Activated naive CD4-positive, alpha-beta T cell treated with anti-CD3 and anti-CD28 coated beads, Interleukin-2, amount 50 U/mL, for 72 hours (primary cell): ENCODE data around the gene DYNLT2B. TPM values are rescaled to one million over a fixed set of nuclear protein-coding genes. Genes with fewer than 3 reads are reported as not detected.
"Not testable (repeated sequence)": the region's sequence is repeated elsewhere in the genome, so short reads cannot be mapped to it uniquely, and the experiment has no call there.

ENCODE experiments used
- ATAC-seq, 2 donors: fragments of 150-1000 bp; cut with Tn5 transposase; 2 replicates each; pipeline ENCODE4 v1.10.0; 2021; ENCODE audit warnings: mild to moderate bottlenecking in 2 of 2, moderate library complexity in 2 of 2
- DNase-seq, 2 donors: peaks; one replicate each; pipeline ENCODE4 v3.0.0; 2021 to 2022; ENCODE audit warnings: low spot score in 2 of 2
- H3K27ac Mint-ChIP-seq, 2 donors: one replicate each; pipeline ENCODE4 v1.8.0; 2022; ENCODE audit warnings: mild to moderate bottlenecking in 2 of 2, mixed read lengths in 2 of 2
- H3K36me3 Mint-ChIP-seq, 2 donors: one replicate each; pipeline ENCODE4 v1.8.0; 2022; ENCODE audit warnings: mixed read lengths in 2 of 2
- H3K9me3 Mint-ChIP-seq, 2 donors: one replicate each; pipeline ENCODE4 v1.8.0; 2022; ENCODE audit warnings: mixed read lengths in 2 of 2
- total RNA-seq, 2 donors: library from RNA; stranded (reverse); gene quantifications; one replicate each; pipeline ENCODE4 v1.2.3, GENCODE V29; 2022

Gene DYNLT2B
- total RNA-seq, 2 donors from 2014 or later, result 7.4 to 13.1 TPM

GRCh38 chr3:196254376-196255283 lies 63.4 kb downstream of the DYNLT2B start:
- Mint-ChIP-seq H3K9me3 (no peaks in the 10 kb centered on the region), H3K36me3 (no peaks in the 10 kb centered on the region), H3K27ac (no peak overlapping the region)
- ATAC-seq (peak in 1 of 2 donors; percentile 28), DNase-seq (no peak)

- H3K36me3 Mint-ChIP-seq, result no peaks in the 10 kb centered on the region
- no peak overlapping the region for H3K27ac Mint-ChIP-seq
- no peak for ATAC-seq
- H3K9me3 Mint-ChIP-seq, result no peaks in the 10 kb centered on the region
- no peak for DNase-seq
Observed at GRCh38 chr3:196251918-196252317, 66.1 kb downstream of the DYNLT2B start.

- Mint-ChIP-seq H3K27ac (peak overlapping the region in 1 of 2 donors; percentile 52), H3K9me3 (no peaks in the 10 kb centered on the region), H3K36me3 (peaks cover 0 to 6% of the 10 kb centered on the region in 2 donors)
- ATAC-seq, result peak; percentile 52 to 76
- no peak for DNase-seq
Observed at GRCh38 chr3:196246612-196247308, 71.3 kb downstream of the DYNLT2B start.

GRCh38 chr3:196244166-196244565 lies 73.9 kb downstream of the DYNLT2B start:
- H3K9me3 Mint-ChIP-seq, ATAC-seq, H3K27ac Mint-ChIP-seq, H3K36me3 Mint-ChIP-seq, DNase-seq: not testable (repeated sequence)

DNA sequence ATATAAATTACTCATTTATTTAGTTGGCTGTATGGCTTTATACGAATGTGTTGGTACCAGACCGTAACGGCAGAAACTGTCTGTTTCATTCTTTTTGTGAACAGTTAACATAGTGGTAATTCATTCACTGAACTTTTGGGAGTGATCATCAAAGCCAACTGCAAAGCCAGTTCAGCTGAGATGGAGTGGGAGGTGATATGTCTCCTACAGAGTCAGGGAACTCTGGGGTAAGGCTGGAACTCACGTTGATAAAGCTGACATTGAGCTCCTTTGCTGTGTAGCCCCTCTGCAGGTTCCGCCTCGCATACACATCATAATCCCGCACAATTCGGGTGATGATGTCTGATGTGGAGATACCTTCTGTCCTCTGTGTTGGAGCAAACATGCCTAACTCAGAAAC lies 76.3 kb downstream of the DYNLT2B start:
- DNase-seq, result no peak
- Mint-ChIP-seq H3K9me3 (no peaks in the 10 kb centered on the region), H3K36me3 (peaks cover 5 to 6% of the 10 kb centered on the region in 2 donors), H3K27ac (no peak overlapping the region)
- ATAC-seq, result no peak

Other genes with a start within 250 kb of the DYNLT2B start
- gene TFRC, start 236.2 kb downstream of the DYNLT2B start, total RNA-seq, result 100 to 1,000 TPM; 396 to 546 TPM
- not detected for gene ZDHHC19, start 106.8 kb downstream of the DYNLT2B start, total RNA-seq
- not detected for gene SLC51A, start 101.7 kb downstream of the DYNLT2B start, total RNA-seq
- gene PCYT1A, start 30.5 kb downstream of the DYNLT2B start, total RNA-seq, result 10 to 100 TPM; 28.1 to 40.3 TPM
- under 1 TPM in 1 of 2 donors, not detected in 1; 0.20 TPM for gene TM4SF19, start 20.1 kb upstream of the DYNLT2B start, total RNA-seq
- gene UBXN7, start 114.2 kb upstream of the DYNLT2B start, total RNA-seq, result 100 to 1,000 TPM in 1 of 2 donors, 10 to 100 TPM in 1; 78.1 to 101 TPM
- 10 to 100 TPM; 23.1 to 48.4 TPM for gene RNF168, start 185.5 kb upstream of the DYNLT2B start, total RNA-seq
- not detected for gene SMCO1, start 197.1 kb upstream of the DYNLT2B start, total RNA-seq